Measurements from ENCODE around the gene AGAP1. TPM values are rescaled to one million over a fixed set of nuclear protein-coding genes. Genes with fewer than 3 reads are reported as not detected.

Gene AGAP1
- total RNA-seq, 2 donors from 2014 or later = 16.1 to 40.1 TPM

- H3K4me3 ChIP-seq = no peak overlapping the region
- 26% methylated on average over 9 of the region's 9 CpGs for WGBS
- TF ChIP-seq POLR2AphosphoS5 (IDR thresholded peaks at IDR 0.05) (no peak), POLR2A (IDR thresholded peaks at IDR 0.05) (no peak)
- TF ChIP-seq, protein P1, sequence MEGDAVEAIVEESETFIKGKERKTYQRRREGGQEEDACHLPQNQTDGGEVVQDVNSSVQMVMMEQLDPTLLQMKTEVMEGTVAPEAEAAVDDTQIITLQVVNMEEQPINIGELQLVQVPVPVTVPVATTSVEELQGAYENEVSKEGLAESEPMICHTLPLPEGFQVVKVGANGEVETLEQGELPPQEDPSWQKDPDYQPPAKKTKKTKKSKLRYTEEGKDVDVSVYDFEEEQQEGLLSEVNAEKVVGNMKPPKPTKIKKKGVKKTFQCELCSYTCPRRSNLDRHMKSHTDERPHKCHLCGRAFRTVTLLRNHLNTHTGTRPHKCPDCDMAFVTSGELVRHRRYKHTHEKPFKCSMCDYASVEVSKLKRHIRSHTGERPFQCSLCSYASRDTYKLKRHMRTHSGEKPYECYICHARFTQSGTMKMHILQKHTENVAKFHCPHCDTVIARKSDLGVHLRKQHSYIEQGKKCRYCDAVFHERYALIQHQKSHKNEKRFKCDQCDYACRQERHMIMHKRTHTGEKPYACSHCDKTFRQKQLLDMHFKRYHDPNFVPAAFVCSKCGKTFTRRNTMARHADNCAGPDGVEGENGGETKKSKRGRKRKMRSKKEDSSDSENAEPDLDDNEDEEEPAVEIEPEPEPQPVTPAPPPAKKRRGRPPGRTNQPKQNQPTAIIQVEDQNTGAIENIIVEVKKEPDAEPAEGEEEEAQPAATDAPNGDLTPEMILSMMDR (IDR thresholded peaks at IDR 0.05) = peak in 3 of 4 experiments; percentile 64 to 69 (median 64)
- H3K36me3 ChIP-seq = no peaks in the 10 kb centered on the region
- H3K9me3 ChIP-seq = no peaks in the 10 kb centered on the region
- no peak for DNase-seq (ENCODE audit: low spot score)
- no peak overlapping the region for H3K27ac ChIP-seq
- intact Hi-C loops (cut with DNase I) = no loop called here
- H3K4me1 ChIP-seq (replicated peaks) = no peaks in the 10 kb centered on the region
- peaks cover 42% of the 10 kb centered on the region for H3K27me3 ChIP-seq (replicated peaks; ENCODE audit: insufficient read depth)
Measured at GRCh38 chr2:236180831-236181453, 687.1 kb downstream of the AGAP1 start.

Small RNA genes lying within 50 kb of the gene (small RNA-seq; reads per million reads assigned to genes)
- 0 reads per million in 2 donors for gene RF00019
- 0 reads per million in 2 donors for gene RN7SL204P
- gene RNU7-127P = 0 reads per million in 2 donors
- gene TMSB10P1 = 0 reads per million in 2 donors
